M059J (cell line): ENCODE measurements around the gene SMTNL2. TPM values are rescaled to one million over a fixed set of nuclear protein-coding genes. Genes with fewer than 3 reads are reported as not detected.
"Not testable (repeated sequence)": the region's sequence is repeated elsewhere in the genome, so short reads cannot be mapped to it uniquely, and the experiment has no call there.

Experiments
- DNase-seq: peaks from one replicate; pipeline ENCODE4 v3.0.0-alpha.2; 2012; ENCODE audit warnings: low read depth
- total RNA-seq: library from RNA; depleted of rRNA; stranded (reverse); fragments of >200 nt; shearing (Covaris generic); gene quantifications from 2 replicates; pipeline ENCODE4 v1.2.3, GENCODE V29; 2014

SMTNL2 gene
- total RNA-seq, 1 experiment from 2014 or later = not detected

DNA sequence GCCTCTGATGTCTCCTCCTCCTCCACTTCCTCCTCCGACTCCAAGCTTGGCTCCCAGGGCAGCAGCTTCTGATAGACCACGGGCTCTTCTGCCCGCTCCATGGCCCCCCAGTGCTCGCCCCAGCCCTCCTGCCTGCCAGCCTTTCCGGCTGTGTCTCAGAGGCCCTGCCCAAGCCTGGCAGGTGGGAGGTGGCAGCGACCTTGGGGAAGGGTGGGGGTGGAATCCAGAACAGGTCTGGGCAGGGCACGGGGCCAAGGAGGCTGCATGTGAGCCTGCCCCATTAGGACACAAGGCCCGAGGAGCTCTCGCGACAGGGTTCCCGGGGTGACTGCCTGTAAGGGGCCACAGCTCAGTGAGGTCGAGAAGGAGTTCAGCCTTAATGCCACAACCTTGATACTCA is 23.9 kb upstream of the SMTNL2 start, which contains the start of gene GGT6:
TSS of gene GGT6 (minus strand) at position 157 of the 400 bp plus-strand sequence. CDS start at position 101, 56 bp downstream.
- DNase-seq = no peak

DNA sequence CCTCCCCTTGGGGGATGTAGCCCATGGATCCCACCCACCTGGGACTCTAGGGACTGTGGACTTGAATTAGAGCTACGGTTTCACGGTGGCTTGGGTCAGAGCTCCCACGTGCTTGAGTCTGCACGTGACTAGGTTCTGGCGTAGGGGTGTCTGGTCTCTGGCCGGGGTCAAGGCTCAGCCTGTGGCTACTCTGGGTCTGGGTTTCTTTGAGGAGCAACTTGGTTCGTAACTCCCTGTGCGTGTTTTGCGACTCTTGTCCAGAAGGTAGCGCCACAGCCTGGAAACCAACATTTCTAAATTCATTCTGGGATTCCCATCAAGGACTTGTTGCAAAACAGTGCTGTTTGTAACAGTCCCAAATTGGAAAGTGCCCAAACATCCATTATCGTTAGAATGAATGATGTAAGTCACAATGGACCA is 23.5 kb upstream of the SMTNL2 start:
- no peak for DNase-seq

DNA sequence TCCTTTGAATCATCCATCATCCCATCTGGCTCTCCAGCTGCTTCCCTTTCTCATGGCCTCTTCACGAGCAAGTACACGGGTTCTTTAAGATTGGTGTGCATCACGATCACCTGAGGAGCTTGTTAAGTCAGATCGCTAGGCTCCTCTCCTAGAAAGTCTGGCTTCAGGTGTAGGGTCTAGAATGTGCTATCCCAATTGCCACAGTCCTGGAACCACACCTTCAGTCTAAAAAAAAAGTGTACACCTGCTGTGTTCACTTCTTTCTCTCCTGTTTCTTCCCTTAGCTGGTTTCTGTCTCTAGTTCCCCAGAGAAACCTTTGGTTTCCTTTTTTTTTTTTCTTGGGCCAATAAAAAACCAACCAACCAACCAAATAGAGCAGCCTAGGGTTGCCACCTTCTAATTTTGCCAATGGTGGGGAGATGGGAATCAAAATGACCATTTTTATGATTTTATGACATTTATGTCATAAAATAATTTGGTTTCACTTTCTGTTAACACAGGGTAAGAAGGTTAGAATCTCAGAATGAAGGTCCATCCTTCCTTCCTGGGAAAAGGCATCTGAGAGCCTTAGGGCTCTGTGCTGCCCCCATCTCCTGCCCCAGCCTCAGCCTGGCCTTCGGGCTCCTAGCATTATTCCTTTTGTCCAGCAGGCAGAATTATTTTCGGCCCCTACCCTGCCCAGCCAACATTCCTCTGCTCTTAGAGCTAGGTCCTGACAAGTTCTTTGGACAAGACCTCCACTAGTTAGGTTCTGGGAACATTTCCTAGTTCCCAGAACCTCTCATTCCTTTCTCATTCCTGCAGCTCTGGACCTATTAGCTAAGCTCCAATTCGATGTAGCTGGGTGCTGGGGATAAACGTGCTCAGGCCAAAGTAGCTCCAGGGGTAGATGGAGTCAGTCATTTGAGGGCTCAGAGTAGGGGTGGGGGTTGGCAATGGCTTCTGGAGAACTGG is 22.0 kb upstream of the SMTNL2 start:
- peak; percentile 12 for DNase-seq

DNA sequence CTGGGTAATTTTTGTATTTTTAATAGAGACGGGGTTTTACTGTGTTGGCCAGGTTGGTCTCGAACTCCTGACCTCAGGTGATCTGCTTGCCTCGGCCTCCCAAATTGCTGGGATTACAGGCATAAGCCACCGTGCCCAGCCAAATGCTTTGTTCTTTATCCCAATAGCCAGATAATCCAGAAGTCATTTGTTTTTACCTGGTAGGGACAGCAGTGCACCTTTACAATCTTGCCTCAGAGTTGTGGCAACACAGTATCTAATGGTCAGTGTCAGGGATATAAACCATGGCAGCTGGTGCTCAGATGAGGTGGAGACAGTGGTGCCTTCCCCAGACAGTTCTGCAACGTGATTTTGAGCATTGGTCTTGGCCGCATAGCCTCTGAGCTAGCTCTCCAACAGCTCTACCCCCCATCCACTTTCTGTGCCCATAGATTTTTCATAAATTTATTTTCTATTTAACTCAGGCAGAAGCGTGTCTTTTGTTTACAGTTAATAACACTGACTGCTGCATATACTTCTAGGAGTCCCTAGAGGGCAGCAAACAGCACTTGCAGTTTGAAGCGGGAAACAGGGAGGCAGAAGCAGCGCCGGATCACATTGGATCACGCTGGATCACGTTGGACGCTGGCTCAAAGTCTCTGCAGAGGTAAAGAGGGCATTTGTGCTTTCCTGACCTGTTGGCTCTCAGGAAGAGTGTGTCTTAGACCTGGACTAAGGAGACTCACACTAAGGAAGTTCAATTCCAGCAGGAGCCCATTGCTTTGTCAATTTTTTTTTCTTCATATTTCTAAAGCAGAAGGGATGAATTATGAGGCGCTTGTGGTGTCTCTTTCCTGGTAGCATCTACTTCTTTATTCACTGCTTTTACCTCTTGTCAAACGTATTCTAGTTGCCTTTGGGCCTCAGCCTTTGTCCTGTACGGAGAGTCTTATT is 18.9 kb upstream of the SMTNL2 start:
- DNase-seq = peak; percentile 79

DNA sequence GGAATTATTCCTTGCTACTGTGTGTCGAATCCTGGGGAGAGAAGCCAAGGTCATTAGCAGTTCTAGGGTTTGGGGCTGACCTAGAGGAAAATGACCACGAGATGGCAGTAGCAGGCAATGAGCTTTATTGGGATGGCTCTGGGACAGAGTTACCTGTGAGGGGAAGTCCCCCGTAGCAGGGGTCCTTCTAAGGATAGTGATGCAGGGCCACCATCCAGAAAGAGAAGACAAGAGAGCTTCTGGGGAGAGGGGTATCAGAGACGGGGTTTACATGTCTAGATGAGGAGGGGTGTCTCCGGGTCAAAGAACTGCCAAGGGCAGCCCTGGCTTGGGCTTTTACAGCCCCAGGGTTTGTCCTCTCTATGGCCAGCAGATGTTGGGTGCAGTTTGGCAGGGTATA is 17.5 kb upstream of the SMTNL2 start:
- peak; percentile 60 for DNase-seq

DNA sequence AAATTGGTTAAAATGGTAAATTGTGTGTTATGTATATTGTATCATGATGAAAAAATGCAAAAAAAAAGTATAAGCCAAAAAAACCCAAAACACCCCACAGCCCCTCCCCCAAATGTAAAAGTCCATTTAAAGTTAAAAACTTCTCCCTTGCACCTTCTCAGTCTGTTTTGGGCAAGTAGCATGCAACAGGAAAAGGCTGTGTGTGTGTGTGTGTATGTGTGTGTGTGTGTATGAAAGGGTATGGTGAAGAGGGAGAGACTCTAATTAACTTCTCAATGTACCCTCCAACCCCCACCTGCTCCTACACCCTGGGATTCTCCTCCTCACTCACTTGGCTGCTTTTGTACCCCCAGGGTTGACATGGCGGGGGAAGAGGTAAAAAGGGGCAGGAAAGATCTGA is 14.7 kb upstream of the SMTNL2 start:
- no peak for DNase-seq

DNA sequence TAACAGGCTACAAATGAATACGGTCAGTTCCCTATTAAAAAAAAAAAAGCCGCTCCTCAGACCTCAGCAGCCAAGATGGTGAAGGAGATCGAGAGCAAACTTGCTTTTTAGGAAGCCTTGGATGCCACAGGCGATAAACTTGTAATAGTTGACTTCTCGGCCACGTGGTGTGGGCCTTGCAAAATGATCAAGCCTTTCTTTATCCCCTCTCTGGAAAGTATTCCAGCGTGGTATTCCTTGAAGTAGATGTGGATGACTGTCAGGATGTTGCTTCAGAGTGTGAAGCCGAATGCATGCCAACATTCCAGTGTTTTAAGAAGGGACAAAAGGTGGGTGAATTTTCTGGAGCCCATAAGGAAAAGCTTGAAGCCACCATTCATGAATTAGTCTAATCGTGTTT is 12.2 kb upstream of the SMTNL2 start:
- DNase-seq = no peak

DNA sequence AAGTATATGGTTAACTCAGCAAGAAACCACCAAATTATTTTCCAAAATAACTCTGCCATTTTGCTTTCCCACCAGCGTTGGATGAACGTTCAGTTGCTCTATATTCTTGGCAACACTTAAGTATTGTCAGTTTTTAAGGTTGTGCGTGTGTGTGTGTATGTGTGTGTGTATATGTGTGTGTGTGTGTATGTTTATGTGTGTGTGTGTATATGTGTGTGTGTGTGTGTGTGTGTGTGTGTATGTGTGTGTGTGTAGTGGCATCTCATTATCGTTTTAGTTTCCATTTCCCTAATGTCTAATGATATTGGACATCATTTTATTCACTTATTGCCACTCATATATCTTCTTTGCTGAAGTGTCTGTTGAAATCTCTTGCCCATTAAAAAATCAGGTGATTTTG is 11.2 kb upstream of the SMTNL2 start:
- DNase-seq = no peak

DNA sequence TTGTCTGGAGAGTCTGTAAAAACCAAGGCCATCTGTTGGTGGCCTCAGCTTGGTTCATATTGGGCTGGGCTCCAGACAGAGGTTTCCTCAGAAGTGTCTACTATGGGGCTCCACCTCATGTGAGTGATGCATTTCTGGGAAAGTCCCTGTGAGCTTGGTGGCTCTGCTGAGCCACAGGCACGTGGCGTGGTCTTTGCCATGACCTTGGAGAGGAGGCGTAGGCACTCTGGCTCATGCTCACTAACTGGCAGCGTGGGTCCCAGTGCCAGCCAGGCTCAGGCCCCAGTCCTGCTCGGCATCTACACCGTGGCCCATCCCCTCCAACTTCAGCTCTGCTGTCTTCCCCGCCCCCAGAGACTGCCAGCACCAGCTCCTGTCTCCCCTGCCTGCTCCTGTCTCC is 10.7 kb upstream of the SMTNL2 start:
- peak; percentile 63 for DNase-seq

DNA sequence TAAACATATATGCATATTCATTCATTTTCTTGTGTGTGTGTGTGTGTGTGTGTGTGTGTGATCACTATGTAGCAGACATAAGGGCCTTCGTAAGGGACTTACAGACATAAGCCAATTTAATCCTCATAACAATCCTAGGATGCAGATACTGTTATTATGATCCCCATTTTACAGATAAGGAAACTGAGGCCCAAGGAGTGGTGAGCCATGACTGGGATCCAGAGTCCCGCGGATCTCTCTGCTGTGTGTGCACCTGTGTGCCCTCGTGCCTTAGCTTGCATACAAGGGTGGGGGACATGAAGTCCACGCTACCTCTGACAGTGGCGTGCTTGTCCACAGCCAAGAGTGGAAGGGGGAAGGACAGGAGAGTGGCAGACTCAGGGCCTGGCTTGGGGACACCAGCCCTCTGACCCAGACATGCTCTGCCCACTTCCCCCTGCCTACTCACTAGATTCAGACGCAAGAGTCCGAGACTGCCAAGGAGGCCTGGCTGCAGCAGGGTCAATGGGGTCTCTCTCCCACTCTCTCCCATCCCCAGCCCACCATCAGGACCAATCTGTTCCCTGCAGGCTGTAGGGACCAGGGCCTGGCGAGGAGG is 9.8 kb upstream of the SMTNL2 start:
- DNase-seq = no peak

DNA sequence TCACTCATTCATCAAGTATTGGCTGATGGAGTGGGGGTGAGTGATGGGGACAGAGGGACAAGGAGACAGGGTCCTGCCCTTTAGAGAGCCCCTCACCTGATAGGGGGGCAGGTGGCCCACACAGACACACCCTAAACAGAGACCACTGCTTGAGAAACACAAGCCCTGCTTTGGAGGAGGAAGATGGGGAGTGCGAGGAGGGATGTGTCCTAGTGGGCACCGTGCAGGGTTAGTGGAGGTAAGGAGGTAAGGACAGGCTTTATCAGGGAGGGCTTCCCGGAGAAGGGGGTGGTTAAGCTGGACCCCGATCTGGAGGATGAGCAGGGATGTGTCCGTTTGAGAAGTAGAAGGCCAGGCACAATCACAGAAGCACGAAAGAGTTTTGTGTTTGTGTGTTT is 8.2 kb upstream of the SMTNL2 start:
- DNase-seq = no peak

DNA sequence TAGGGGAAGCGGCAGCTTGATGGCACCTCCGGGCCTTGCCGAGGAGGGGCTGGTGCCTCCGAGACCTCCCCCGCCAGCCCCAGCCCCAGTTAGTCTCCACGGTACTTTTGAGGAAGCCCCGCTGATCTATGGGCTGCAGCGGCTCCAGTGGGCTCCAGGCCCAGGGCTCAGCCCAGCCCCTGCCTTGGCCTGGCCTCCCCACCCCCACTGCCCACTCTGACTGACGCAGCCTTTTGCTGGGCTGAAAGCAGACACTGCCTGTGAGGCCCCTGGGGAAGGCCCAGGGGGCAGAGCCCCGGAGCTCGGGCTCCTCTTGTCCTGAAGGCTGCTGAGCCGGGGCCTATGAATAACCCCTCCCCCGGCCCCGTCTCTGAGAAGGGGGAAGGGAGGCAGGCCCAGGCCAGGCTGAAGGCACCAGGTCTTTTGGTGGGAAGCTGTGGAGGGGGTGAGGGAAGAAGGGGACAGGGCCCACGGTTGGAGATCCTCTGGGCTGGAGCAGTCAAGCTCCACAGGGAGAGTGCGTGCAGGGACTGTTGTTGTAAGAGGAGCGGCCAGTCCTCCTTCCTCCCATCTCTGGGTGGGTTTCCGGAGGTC is 7.5 kb upstream of the SMTNL2 start:
- no peak for DNase-seq

DNA sequence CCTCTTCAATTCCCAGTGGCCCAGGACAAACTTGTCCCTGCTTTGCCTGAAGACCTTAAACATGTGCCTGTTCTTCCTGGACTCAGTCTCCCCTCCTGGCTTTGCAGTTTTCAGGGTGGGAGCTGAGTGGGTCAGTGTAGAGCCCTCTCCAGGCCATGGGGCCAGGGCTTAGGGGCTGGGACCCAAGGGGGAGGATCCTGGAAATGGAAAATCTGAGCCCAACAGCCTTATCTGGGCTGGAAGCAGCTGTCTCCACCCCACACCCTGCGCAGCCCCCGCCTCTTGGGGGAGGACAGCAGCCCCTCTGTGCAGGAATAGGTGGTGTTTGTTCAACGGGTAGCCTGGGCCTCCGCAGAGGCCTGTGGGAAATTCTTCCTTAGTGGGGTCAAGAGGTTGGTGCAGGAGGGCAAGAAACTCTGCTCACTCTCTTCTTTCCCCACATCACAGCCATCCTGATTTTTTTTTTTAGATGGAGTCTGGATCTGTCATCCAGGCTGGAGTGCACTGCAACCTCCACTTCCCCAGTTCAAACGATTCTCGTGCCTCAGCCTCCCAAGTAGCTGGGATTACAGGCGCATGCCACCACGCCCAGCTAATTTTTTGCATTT is 6.8 kb upstream of the SMTNL2 start:
- DNase-seq = no peak

DNA sequence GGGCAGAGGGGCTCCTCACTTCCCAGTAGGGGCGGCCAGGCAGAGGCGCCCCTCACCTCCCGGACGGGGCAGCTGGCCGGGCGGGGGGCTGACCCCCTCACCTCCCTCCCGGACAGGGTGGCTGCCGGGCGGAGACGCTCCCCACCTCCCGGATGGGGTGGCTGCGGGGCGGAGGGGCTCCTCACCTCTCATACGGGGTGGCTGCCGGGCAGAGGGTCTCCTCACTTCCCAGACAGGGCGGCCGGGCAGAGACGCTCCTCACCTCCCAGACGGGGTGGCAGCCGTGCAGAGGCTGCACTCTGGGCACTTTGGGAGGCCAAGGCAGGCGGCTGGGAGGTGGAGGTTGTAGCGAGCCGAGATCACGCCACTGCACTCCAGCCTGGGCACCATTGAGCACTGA is 6.0 kb upstream of the SMTNL2 start:
- DNase-seq = not testable (repeated sequence)

DNA sequence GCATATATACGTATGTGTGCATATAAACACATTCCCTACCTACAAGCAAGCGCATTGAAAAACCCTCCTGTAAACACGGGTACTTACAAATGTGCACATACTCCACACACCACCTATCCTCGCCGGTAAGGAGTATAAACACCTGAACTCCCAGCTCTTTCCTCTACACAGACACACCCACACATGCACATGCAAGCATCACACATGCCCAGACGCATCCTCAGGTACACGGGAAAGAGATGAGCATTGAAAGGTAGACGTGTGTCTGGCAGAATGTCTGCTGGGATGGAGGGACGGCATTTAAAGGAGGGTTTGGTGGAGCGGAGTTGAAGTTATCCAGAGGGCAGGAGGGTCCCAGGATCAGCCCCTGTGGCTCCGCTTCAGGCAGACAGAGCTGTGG is 4.7 kb upstream of the SMTNL2 start:
- no peak for DNase-seq

DNA sequence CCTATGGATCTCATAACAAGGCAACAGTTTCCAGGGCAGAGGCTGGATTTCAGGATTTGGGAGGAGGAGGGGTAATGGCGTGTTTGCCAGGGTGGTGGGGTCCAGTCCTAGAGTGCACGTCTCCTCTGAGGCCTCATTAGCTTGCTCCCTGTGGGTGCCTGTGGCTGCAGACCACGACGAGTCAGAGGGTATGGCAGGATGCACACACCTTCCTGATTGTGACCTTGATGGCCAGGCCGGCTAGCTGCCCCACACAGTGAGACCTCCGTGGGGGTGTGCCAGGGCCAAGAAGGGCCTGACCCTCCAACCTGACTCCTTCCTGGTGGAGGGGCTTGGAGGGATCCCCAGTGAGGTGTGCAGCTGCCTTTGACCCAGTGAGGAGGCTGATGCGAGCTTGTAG is 4.0 kb upstream of the SMTNL2 start:
- no peak for DNase-seq

DNA sequence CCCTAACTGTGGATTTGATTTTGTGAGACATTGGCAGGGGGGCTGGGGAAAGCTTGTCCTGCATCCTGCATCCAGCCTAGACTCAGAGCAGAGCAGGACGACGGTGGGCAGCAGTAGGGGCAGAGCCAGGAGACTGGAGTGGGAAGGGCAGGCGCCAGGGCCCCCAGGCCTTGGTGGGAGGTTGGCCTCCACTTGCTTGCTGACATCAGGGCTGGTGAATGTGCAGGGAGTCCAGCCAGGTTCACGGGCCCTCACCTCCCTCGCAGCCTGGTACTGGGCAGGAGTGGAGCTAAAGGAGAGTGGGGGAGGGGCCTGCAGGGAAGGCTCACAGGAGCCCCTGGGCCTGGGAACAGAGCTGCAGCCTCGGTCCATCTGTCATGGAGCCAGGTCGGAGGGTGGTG is 2.2 kb upstream of the SMTNL2 start:
- DNase-seq = no peak

DNA sequence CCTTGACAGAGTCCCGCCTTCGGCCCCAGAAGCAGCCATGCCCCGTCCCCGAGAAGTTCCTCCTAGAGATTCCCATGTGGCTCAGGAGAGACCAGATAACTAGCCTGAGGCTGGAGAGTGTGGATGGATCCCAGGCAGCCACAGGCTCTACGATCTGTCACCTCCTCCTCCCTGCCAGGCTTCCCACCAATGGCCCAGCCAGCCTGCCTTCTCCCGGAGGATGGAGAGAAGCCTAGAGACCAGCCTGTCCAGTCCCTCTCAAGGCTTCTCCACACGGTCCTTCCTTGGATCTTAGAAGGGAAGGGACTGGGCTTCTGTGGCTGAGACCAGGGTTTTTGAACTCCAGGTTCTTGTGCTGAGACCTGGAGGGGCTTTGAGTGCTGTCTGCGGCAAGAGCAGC is 1.6 kb upstream of the SMTNL2 start:
- DNase-seq = no peak

DNA sequence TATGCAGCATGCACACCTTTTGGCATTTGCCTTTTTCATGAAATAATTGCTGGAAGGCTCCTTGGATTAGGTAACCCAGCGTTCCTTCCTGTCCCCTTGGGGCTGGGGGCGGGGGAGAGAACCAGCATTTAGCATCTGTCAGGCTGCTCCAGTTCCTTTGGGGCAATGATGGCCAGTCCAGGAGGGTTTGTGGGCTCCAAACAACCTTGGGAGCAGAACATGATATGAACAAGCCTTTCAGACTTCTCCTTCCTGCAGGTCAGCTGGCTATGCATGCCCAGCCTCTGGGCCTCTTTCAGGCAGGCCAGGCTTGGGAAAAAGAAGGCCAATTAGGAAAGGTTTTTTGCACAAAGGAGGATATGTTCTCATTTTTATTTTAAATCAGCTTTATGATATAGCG is 1.1 kb upstream of the SMTNL2 start:
- no peak for DNase-seq

DNA sequence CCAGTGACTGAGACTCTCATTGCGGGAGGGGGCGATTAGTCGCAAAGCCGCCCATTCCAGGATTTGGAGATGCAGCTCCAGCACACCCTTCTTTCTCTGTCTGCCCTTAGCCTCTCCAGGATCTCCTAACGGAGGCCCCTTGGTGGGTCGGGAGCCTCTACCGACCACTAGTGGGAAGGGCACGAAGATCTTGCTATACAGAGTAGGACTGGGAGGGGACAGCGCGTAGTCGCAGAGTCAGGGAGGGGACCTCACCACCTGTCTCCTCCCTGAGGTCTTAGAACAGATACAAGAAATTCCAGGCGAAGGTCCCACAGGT is 588 bp upstream of the SMTNL2 start:
- DNase-seq = no peak

DNA sequence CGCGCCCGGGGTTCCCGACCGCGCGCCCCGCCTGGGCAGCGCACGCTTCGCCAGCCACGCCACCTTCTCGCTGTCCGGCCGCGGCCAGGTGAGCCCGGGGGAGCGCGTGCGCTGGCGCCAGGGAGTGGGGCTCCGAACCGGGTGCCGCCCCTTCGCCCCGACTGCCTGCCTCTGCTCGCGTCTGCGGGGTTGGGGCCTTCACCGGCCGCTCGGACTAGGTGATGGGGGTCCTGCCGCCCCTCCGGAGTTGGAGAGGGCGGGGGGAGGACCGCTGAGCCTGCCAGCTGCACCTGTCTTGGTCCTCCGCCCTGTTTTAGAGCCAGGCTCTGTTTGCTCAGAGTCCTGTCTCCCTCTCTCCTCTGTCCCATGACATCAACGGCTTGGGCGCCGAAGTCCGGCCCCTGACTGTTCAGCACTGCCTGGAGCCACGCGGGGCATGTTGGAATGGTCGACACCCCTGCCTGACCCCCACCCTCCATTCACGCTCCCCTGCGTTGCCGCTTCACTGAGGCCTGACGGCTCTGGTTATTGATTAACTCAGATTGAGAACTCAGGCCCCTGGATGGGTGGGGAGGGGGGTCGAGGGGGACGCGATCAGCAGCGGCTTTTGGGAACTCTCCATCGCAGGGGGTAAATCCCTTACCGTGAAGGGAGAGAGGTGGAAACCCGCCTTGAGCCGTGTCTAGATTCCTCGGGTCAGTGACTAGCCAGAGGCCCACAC is 748 bp downstream of the SMTNL2 start:
- no peak for DNase-seq
